Liver (tissue), 9 donors: ENCODE data around the gene DUSP2. TPM values are rescaled to one million over a fixed set of nuclear protein-coding genes. Genes with fewer than 3 reads are reported as not detected.

Experiments
- DNase-seq: peaks from one replicate; pipeline ENCODE4 v3.0.0-alpha.2; 2017; ENCODE audit warnings: low spot score
- H3K27ac ChIP-seq, 2 donors: one replicate each; pipeline ENCODE4 v1.7.0; 2013; ENCODE audit warnings: inconsistent platforms in 2 of 2, low read length in 2 of 2, control low read depth in 1 of 2, low read depth in 1 of 2, mild to moderate bottlenecking in 1 of 2
- H3K27me3 ChIP-seq, 4 donors: one replicate each; pipeline versions ENCODE4 v1.6.1 to v1.7.0; 2013; ENCODE audit warnings: low read length in 3 of 4, inconsistent platforms in 1 of 4, mild to moderate bottlenecking in 1 of 4, moderate library complexity in 1 of 4; ENCODE audit not compliant: control insufficient read depth in 4 of 4, insufficient read depth in 4 of 4
- H3K36me3 ChIP-seq, 4 donors: one replicate each; pipeline versions ENCODE4 v1.6.1 to v1.7.0; 2013; ENCODE audit warnings: low read length in 3 of 4, mild to moderate bottlenecking in 3 of 4, low read depth in 1 of 4, moderate library complexity in 1 of 4; ENCODE audit not compliant: control insufficient read depth in 4 of 4, insufficient read depth in 3 of 4
- H3K4me1 ChIP-seq, 4 donors: one replicate each; pipeline versions ENCODE4 v1.6.1 to v1.7.0; 2013; ENCODE audit warnings: low read length in 3 of 4, mild to moderate bottlenecking in 3 of 4, moderate library complexity in 1 of 4; ENCODE audit not compliant: control insufficient read depth in 4 of 4, insufficient read depth in 4 of 4
- H3K4me3 ChIP-seq, 3 donors: one replicate each; pipeline versions ENCODE4 v1.6.1 to v1.7.0; 2013; ENCODE audit warnings: low read length in 3 of 3, control low read depth in 1 of 3, low read depth in 1 of 3, mild to moderate bottlenecking in 1 of 3
- H3K9ac ChIP-seq, 2 donors: one replicate each; pipeline ENCODE4 v1.7.0; 2013; ENCODE audit warnings: low read length in 2 of 2, mild to moderate bottlenecking in 2 of 2, moderate library complexity in 2 of 2, control low read depth in 1 of 2, low read depth in 1 of 2
- H3K9me3 ChIP-seq, 4 donors: one replicate each; pipeline versions ENCODE4 v1.6.1 to v1.7.0; 2013; ENCODE audit warnings: low read length in 3 of 4; ENCODE audit not compliant: control insufficient read depth in 4 of 4
- EGR1 ChIP-seq, 2 donors: IDR thresholded peaks; 2 replicates each; pipeline ENCODE4 v1.6.1; 2016 to 2018; ENCODE audit warnings: antibody characterized with exemption in 2 of 2, low read depth in 2 of 2
- GABPA ChIP-seq, 2 donors: IDR thresholded peaks in 1 of 2; conservative IDR thresholded peaks in 1 of 2; 2 replicates each; pipeline ENCODE4 v1.6.1; 2016; ENCODE audit warnings: antibody characterized with exemption in 2 of 2, mild to moderate bottlenecking in 1 of 2, moderate library complexity in 1 of 2
- HNF4A ChIP-seq, 2 donors: conservative IDR thresholded peaks; 2 replicates each; pipeline ENCODE4 v1.6.1; 2016; ENCODE audit warnings: antibody characterized with exemption in 2 of 2, mild to moderate bottlenecking in 2 of 2
- HNF4G ChIP-seq: IDR thresholded peaks from 2 replicates; pipeline ENCODE4 v1.6.1; 2016; ENCODE audit warnings: antibody characterized with exemption
- JUND ChIP-seq, 2 donors: IDR thresholded peaks; 2 replicates each; pipeline ENCODE4 v1.6.1; 2016; ENCODE audit warnings: antibody characterized with exemption in 2 of 2
- NR2F2 ChIP-seq: IDR thresholded peaks from 2 replicates; pipeline ENCODE4 v1.6.1; 2016; ENCODE audit warnings: antibody characterized with exemption
- RAD21 ChIP-seq, 2 donors: IDR thresholded peaks; 2 replicates each; pipeline ENCODE4 v1.6.1; 2016; ENCODE audit warnings: antibody characterized with exemption in 2 of 2, mild to moderate bottlenecking in 2 of 2
- RXRA ChIP-seq, 2 donors: IDR thresholded peaks; 2 replicates each; pipeline ENCODE4 v1.6.1; 2017 to 2018; ENCODE audit warnings: antibody characterized with exemption in 2 of 2, mild to moderate bottlenecking in 1 of 2
- SP1 ChIP-seq: IDR thresholded peaks from 2 replicates; pipeline ENCODE4 v1.6.1; 2018; ENCODE audit warnings: antibody characterized with exemption, mild to moderate bottlenecking
- TAF1 ChIP-seq: conservative IDR thresholded peaks from 2 replicates; pipeline ENCODE4 v1.6.1; 2016; ENCODE audit warnings: antibody characterized with exemption, mild to moderate bottlenecking
- WGBS: extraction: QIAGEN DNeasy Blood & Tissue Kit; methylation state at CpG from one replicate; pipeline ENCODE4 v1.1.7; 2013; 5-methylcytosine and 5-hydroxymethylcytosine counted together
- polyA plus RNA-seq, 2 donors: library from polyadenylated mRNA; stranded (reverse) in 1 of 2; unstranded in 1 of 2; fragments of 200-250 nt in 1 of 2; fragments of >200 nt in 1 of 2; fragmentation: Nextera tagmentation in 1 of 2; extraction: Ambion mirVana in 1 of 2; gene quantifications; one replicate each; pipeline versions ENCODE4 v1.2.1 to v1.2.3, GENCODE V29; 2013 to 2015
- total RNA-seq, 2 donors: library from RNA; depleted of rRNA; stranded (reverse); fragments of >200 nt; gene quantifications; one replicate each; pipeline ENCODE4 v1.2.3, GENCODE V29; 2014
- TF ChIP-seq, protein P1 (sequence below): fragments of 150-350 bp; IDR thresholded peaks from 2 replicates; pipeline ENCODE4 v1.5.1; 2017; ENCODE audit warnings: improper control_type of control experiment, low read depth, low read length; ENCODE audit not compliant: missing input control
- TF ChIP-seq, protein P2 (sequence below): IDR thresholded peaks from 2 replicates; pipeline ENCODE4 v1.6.1; 2016; ENCODE audit warnings: antibody characterized with exemption
- TF ChIP-seq, protein P3 (sequence below): IDR thresholded peaks from 2 replicates; pipeline ENCODE4 v1.6.1; 2016; ENCODE audit warnings: antibody characterized with exemption
- TF ChIP-seq, protein P4 (sequence below): IDR thresholded peaks from 2 replicates; pipeline ENCODE4 v1.6.1; 2016; ENCODE audit warnings: antibody characterized with exemption, mild to moderate bottlenecking
- donor health status: healthy.
- donor health status: healthy.
- donor health status: healthy.
- donor health status: healthy.
- donor health status: healthy.

Gene DUSP2
- total and polyA plus RNA-seq, 4 donors = 0.99 to 2.8 (median 1.6) TPM

DNA sequence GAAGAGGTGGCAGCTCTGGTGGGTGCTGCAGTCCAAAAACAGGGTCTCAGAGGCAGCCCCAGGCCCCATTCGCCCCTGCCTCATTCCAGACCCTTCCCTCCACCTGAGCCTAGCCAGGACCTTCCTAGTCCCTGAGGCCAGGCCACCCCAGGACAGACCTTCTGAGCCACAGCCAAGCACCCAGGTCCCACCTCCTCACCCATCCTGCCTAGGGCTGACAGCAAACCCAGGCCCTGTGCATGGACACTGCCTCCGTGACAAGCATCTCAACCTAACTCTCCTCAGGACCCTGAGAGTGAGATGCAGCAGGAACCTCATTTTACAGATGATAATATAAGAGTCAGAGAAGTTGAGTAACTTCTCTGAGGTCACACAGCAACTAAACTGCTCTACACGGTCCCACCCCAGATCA lies 44.3 kb downstream of the DUSP2 start (continued):
- TF ChIP-seq GABPA (IDR thresholded peaks at IDR 0.05 in 1 of 2, conservative IDR thresholded peaks at IDR 0.05 in 1 of 2) = no peak
- no peak for TF ChIP-seq SP1
- TF ChIP-seq, protein P1, sequence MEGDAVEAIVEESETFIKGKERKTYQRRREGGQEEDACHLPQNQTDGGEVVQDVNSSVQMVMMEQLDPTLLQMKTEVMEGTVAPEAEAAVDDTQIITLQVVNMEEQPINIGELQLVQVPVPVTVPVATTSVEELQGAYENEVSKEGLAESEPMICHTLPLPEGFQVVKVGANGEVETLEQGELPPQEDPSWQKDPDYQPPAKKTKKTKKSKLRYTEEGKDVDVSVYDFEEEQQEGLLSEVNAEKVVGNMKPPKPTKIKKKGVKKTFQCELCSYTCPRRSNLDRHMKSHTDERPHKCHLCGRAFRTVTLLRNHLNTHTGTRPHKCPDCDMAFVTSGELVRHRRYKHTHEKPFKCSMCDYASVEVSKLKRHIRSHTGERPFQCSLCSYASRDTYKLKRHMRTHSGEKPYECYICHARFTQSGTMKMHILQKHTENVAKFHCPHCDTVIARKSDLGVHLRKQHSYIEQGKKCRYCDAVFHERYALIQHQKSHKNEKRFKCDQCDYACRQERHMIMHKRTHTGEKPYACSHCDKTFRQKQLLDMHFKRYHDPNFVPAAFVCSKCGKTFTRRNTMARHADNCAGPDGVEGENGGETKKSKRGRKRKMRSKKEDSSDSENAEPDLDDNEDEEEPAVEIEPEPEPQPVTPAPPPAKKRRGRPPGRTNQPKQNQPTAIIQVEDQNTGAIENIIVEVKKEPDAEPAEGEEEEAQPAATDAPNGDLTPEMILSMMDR = no peak
- TF ChIP-seq JUND (IDR thresholded peaks at IDR 0.05) = no peak

DNA sequence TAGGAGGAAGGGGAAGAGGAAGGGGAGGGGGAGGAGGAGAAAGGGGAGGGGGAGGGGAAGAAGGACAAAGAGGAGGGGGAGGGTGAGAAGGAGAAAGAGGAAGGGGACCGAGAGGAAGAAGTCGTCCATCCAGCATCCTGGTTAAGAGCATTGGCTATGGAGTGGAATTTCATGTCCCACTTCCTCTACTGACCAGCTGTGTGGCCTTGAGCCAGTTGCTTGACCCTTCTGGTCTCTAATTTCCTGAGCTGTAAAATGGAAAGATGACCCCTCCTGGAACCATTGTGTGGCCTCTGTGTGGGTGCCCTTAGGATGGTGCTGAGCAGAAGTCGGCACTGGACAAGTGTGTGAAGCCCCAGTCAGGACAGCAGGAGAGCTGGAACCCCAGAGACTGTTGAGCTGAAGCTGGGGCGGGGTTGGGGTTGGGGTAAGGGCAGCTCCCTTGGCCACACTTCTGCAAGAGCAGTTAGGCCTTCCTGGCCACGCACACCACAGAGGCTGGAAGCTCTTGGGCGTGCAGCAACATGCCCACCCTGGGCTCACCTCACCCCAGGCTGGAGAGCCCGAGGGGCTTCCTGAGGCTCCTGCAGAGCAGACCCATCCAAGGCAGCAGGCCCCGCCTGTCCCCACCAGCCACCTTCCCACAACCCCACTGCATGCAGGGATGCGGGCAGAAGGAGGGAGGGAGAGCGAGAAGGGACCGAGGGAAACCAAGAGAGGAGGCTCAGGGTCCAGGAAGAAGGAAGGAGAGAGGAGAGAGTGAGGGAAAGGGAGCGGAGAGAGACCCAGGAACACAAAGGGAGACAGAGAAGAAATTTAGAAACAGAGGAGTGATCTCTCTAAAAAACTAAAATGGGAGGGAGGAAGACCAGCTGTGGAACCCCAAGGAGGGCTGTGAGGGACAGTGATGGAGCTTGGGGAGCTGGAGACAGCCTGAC lies 45.1 kb downstream of the DUSP2 start:
- 78% methylated on average over 12 of the region's 12 CpGs for WGBS
- no peak for TF ChIP-seq RAD21 (IDR thresholded peaks at IDR 0.05)
- TF ChIP-seq NR2F2 = peak; percentile 42
- DNase-seq = no peak
- peaks cover 0 to 5% (median 2%) of the 10 kb centered on the region in 4 donors for H3K4me1 ChIP-seq
- no peak overlapping the region for H3K27ac ChIP-seq
- H3K36me3 ChIP-seq = no peaks in the 10 kb centered on the region
- no peak overlapping the region for H3K4me3 ChIP-seq
- no peaks in the 10 kb centered on the region for H3K27me3 ChIP-seq
- H3K9ac ChIP-seq = no peak overlapping the region
- peaks cover 0 to 2% (median under 1%) of the 10 kb centered on the region in 4 donors for H3K9me3 ChIP-seq

DNA sequence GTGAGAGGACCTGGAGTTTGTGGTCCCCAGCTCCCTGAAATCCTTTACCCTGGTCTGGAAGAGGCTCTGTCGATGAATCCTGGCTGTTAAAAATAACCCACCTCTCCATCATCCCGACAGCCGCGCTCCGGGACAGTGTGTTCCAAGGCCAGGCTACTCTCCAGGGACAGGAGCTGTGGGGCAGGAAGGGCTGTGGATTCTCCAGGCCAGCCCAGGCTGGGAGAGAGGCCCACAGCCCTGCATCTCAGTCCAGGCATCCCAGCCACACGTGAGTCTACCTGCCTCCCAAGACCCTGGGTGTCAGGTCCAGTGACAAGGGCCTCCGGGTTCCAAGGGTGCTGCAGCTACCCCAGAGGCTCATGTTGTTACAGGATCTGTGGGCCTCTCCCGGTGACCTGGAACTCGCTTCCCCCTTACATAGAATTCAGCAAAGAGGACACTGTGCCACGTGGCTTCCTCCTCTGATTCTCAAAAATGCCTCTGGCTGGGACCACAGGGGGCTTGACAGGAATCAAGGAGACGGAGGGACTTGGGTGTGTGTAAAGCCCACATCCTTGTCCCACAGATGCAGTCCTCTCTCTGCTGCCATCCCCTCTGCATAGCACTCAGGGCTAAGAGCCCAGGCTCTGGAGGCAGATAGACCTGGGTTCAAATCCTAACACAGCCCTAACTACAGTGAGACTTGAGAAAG lies 46.2 kb downstream of the DUSP2 start:
- TF ChIP-seq, protein P2, sequence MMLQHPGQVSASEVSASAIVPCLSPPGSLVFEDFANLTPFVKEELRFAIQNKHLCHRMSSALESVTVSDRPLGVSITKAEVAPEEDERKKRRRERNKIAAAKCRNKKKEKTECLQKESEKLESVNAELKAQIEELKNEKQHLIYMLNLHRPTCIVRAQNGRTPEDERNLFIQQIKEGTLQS = no peak
- TF ChIP-seq HNF4G (no peak), TAF1 (no peak), EGR1 (IDR thresholded peaks at IDR 0.05; ENCODE audit: low read depth in 2 of 2) (no peak), HNF4A (conservative IDR thresholded peaks at IDR 0.05) (no peak), RXRA (IDR thresholded peaks at IDR 0.05) (peak in 1 of 2 donors; percentile 6), SP1 (peak; percentile 53), GABPA (IDR thresholded peaks at IDR 0.05 in 1 of 2, conservative IDR thresholded peaks at IDR 0.05 in 1 of 2) (no peak)
- TF ChIP-seq, protein P3, sequence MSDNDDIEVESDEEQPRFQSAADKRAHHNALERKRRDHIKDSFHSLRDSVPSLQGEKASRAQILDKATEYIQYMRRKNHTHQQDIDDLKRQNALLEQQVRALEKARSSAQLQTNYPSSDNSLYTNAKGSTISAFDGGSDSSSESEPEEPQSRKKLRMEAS = no peak
- TF ChIP-seq, protein P4, sequence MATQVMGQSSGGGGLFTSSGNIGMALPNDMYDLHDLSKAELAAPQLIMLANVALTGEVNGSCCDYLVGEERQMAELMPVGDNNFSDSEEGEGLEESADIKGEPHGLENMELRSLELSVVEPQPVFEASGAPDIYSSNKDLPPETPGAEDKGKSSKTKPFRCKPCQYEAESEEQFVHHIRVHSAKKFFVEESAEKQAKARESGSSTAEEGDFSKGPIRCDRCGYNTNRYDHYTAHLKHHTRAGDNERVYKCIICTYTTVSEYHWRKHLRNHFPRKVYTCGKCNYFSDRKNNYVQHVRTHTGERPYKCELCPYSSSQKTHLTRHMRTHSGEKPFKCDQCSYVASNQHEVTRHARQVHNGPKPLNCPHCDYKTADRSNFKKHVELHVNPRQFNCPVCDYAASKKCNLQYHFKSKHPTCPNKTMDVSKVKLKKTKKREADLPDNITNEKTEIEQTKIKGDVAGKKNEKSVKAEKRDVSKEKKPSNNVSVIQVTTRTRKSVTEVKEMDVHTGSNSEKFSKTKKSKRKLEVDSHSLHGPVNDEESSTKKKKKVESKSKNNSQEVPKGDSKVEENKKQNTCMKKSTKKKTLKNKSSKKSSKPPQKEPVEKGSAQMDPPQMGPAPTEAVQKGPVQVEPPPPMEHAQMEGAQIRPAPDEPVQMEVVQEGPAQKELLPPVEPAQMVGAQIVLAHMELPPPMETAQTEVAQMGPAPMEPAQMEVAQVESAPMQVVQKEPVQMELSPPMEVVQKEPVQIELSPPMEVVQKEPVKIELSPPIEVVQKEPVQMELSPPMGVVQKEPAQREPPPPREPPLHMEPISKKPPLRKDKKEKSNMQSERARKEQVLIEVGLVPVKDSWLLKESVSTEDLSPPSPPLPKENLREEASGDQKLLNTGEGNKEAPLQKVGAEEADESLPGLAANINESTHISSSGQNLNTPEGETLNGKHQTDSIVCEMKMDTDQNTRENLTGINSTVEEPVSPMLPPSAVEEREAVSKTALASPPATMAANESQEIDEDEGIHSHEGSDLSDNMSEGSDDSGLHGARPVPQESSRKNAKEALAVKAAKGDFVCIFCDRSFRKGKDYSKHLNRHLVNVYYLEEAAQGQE = no peak
- DNase-seq = no peak
- Histone ChIP-seq H3K9ac (no peak overlapping the region), H3K4me1 (peaks cover 0 to 5% (median 2%) of the 10 kb centered on the region in 4 donors), H3K4me3 (no peak overlapping the region), H3K36me3 (no peaks in the 10 kb centered on the region), H3K9me3 (no peaks in the 10 kb centered on the region), H3K27ac (peak overlapping the region in 1 of 2 donors; percentile 41), H3K27me3 (no peaks in the 10 kb centered on the region)
- WGBS = 74% methylated on average over 11 of the region's 11 CpGs
